ENCODE measurements around the gene GIGYF2. TPM values are rescaled to one million over a fixed set of nuclear protein-coding genes. Genes with fewer than 3 reads are reported as not detected.

GIGYF2 gene
- total RNA-seq, 1 donor from 2014 or later = 63.4 TPM

- Mint-ChIP-seq H3K4me1 (ENCODE audit: unreplicated experiment) (peaks cover 4% of the 10 kb centered on the region), H3K27ac (ENCODE audit: unreplicated experiment) (no peak overlapping the region)
- DNase-seq (ENCODE audit: extremely low spot score, unreplicated experiment) = no peak
Measured at GRCh38 chr2:232877940-232878511, 180.9 kb downstream of the GIGYF2 start.

GRCh38 chr2:232878855-232879617 is 181.9 kb downstream of the GIGYF2 start:
- H3K27ac Mint-ChIP-seq (ENCODE audit: unreplicated experiment) = no peak overlapping the region
- peaks cover 4% of the 10 kb centered on the region for H3K4me1 Mint-ChIP-seq (ENCODE audit: unreplicated experiment)
- peaks cover 7% of the 10 kb centered on the region for H3K27me3 Mint-ChIP-seq (ENCODE audit: unreplicated experiment)
- no peak overlapping the region for H3K4me3 Mint-ChIP-seq (ENCODE audit: unreplicated experiment)
- no peak for DNase-seq (ENCODE audit: extremely low spot score, unreplicated experiment)
- no peaks in the 10 kb centered on the region for H3K36me3 Mint-ChIP-seq (ENCODE audit: unreplicated experiment)
- H3K9me3 Mint-ChIP-seq (ENCODE audit: unreplicated experiment) = no peaks in the 10 kb centered on the region
- no peak for TF ChIP-seq CTCF (IDR thresholded peaks at IDR 0.05)

More at GRCh38 chr2:232877940-232878511, 180.9 kb downstream of the GIGYF2 start:
- TF ChIP-seq CTCF (IDR thresholded peaks at IDR 0.05) = no peak
- peaks cover 7% of the 10 kb centered on the region for H3K27me3 Mint-ChIP-seq (ENCODE audit: unreplicated experiment)
- no peaks in the 10 kb centered on the region for H3K9me3 Mint-ChIP-seq (ENCODE audit: unreplicated experiment)
- no peak overlapping the region for H3K4me3 Mint-ChIP-seq (ENCODE audit: unreplicated experiment)
- H3K36me3 Mint-ChIP-seq (ENCODE audit: unreplicated experiment) = no peaks in the 10 kb centered on the region

- Mint-ChIP-seq H3K4me1 (ENCODE audit: unreplicated experiment) (peaks cover 4% of the 10 kb centered on the region), H3K9me3 (ENCODE audit: unreplicated experiment) (no peaks in the 10 kb centered on the region), H3K27me3 (ENCODE audit: unreplicated experiment) (peaks cover 7% of the 10 kb centered on the region), H3K27ac (ENCODE audit: unreplicated experiment) (no peak overlapping the region), H3K36me3 (ENCODE audit: unreplicated experiment) (no peaks in the 10 kb centered on the region), H3K4me3 (ENCODE audit: unreplicated experiment) (no peak overlapping the region)
- DNase-seq (ENCODE audit: extremely low spot score, unreplicated experiment) = no peak
- no peak for TF ChIP-seq CTCF (IDR thresholded peaks at IDR 0.05)
Measured at GRCh38 chr2:232879618-232880494, 182.7 kb downstream of the GIGYF2 start.

GRCh38 chr2:232880764-232881351 is 183.7 kb downstream of the GIGYF2 start:
- H3K4me3 Mint-ChIP-seq (ENCODE audit: unreplicated experiment) = no peak overlapping the region
- TF ChIP-seq CTCF (IDR thresholded peaks at IDR 0.05) = no peak
- no peaks in the 10 kb centered on the region for H3K36me3 Mint-ChIP-seq (ENCODE audit: unreplicated experiment)
- no peaks in the 10 kb centered on the region for H3K27me3 Mint-ChIP-seq (ENCODE audit: unreplicated experiment)
- DNase-seq (ENCODE audit: extremely low spot score, unreplicated experiment) = no peak
- no peak overlapping the region for H3K27ac Mint-ChIP-seq (ENCODE audit: unreplicated experiment)
- H3K9me3 Mint-ChIP-seq (ENCODE audit: unreplicated experiment) = no peaks in the 10 kb centered on the region
- peaks cover 2% of the 10 kb centered on the region for H3K4me1 Mint-ChIP-seq (ENCODE audit: unreplicated experiment)
